ENCODE measurements around the gene SULT2B1.
A peak's percentile ranks its signal among the peaks of the same experiment; 100 is the strongest.

The SULT2B1 gene

DNA sequence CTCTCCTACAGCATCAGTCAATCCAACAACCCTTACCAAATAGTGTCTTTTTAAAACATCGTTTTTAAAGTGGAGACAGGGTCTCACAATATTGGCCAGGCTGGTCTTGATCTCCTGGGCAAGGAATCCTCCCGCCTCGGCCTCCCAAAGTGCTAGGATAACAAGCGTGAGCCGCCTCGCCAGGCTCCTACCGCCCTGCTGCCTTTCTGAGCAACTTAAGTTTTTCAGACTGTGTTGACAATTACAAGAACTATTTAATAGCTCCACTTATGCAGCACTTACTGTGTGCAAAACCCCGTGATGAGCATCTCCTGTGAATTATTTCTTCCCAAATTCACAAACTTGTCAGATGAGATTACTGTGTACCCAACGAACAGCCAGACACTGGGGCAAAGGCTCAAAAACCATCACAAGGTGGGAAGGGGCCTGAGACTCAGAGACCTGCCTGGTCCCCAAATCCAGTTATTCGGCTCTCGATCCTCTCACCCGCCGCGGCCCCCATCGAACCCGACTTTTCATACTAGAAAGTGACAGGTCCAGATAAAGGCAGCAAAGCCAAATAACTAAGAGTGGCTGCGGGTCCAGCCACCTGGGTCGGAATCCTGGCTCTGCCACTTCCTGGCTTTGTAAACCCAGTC lies 66.4 kb downstream of the SULT2B1 start:
- DNase-seq (ENCODE audit: low read depth in 2 of 2): no peak
- TF ChIP-seq, protein P1, sequence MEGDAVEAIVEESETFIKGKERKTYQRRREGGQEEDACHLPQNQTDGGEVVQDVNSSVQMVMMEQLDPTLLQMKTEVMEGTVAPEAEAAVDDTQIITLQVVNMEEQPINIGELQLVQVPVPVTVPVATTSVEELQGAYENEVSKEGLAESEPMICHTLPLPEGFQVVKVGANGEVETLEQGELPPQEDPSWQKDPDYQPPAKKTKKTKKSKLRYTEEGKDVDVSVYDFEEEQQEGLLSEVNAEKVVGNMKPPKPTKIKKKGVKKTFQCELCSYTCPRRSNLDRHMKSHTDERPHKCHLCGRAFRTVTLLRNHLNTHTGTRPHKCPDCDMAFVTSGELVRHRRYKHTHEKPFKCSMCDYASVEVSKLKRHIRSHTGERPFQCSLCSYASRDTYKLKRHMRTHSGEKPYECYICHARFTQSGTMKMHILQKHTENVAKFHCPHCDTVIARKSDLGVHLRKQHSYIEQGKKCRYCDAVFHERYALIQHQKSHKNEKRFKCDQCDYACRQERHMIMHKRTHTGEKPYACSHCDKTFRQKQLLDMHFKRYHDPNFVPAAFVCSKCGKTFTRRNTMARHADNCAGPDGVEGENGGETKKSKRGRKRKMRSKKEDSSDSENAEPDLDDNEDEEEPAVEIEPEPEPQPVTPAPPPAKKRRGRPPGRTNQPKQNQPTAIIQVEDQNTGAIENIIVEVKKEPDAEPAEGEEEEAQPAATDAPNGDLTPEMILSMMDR (IDR thresholded peaks at IDR 0.05; ENCODE audit: low read depth, low read length): no peak
- peak overlapping the region; percentile 66 to 69 for H3K4me3 ChIP-seq (replicated peaks in 1 of 2; ENCODE audit: low read depth in 2 of 2, low read length in 2 of 2)

DNA sequence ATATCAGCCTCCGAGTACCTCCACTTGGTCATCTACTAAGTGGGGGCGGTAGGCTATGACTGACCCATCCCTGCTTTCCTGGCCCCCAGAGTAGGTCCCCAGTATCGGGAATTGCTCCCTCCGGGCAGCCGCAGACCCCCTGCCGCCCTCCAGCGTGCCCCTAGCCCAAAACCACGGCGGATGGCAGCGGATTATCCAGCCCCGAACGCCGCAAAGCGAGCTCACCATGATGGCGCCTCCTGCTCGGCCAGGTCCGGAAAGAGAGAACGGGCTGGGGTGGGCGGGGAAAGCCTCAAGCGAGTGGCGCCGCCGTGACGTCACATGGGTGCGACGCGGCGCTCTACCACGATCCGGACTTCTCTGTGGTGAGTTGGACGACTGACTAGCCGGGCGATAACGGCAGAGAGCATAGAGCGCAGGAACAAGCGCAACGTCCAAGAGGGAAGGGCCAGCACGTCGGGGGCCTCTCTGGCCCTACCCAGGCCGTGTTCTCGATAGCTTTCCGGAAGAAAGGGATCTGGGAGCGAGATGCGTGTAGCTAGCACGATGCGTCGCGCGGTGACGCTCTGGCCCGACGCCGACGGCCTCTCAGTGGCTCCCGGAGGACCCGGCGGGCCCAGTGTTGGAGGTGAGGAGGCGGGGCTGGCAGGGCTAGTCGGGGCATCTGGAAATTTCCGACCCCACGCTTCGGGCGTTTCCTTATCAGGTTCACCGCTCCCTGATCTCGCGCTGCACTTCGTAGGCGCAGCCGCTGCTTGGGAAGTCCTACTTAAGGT lies 67.1 kb downstream of the SULT2B1 start, which contains the start of the genes RPL18 and SPHK2:
TSS of gene RPL18 (minus strand) at position 263 of the 776 bp plus-strand sequence. CDS start at position 228, 35 bp downstream.
TSS of gene SPHK2 (plus strand) at position 591 of the 776 bp plus-strand sequence. CDS start 1,009 bp downstream, outside the sequence.
- TF ChIP-seq, protein P1 (IDR thresholded peaks at IDR 0.05; ENCODE audit: low read depth, low read length): no peak
- peak; percentile 100 for DNase-seq (ENCODE audit: low read depth in 2 of 2)

DNA sequence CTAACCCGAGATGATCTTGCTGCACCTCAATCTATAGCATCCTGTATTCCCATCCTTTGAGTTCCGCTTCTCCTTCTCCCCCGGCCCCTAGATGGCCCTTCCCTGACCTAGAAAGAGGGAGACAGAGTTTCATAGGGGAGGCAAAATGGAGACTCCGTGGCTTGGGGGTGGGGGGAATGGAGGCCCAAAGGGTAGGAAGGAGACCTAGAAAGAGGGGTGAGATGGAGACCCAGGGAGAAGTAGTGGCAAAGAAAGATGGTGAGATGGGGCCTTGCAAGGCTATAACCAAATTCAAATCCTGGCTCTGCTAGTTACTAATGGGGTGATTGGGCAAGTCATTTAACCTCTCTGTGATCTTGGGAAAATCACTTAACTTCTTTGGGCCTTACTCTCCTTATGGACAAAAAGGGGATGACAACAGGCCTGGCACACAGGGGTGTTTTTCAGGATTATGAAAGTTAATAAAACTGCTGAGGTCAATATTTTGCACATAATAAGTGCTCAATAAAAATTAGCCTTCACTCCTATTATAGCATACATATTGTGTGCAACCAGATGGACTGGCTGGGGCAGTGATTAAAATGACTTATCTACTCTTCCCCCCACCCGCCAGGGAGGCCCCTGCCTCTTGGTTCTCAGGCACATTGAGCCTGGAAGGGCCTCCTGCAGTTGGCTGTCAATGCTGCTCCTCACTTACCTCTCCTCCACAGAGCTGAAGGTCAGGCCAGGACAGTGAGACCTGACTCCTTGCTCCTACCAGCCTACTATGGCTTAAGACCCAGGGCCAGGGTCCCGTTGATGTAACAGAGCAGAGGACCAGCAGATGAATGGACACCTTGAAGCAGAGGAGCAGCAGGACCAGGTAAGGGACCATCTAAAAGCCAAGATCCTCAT lies 68.0 kb downstream of the SULT2B1 start:
- peak overlapping the region; percentile 53 to 66 for H3K4me3 ChIP-seq (replicated peaks in 1 of 2; ENCODE audit: low read depth in 2 of 2, low read length in 2 of 2)
- TF ChIP-seq, protein P1 (IDR thresholded peaks at IDR 0.05; ENCODE audit: low read depth, low read length): no peak
- peak in 1 of 2 donors; percentile 52 for DNase-seq (ENCODE audit: low read depth in 2 of 2)

More for the DNA sequence above, 67.1 kb downstream of the SULT2B1 start, which contains the start of the genes RPL18 and SPHK2:
- peak within 1 kb of the TSS; percentile 66 to 69 for H3K4me3 ChIP-seq (replicated peaks in 1 of 2; ENCODE audit: low read depth in 2 of 2, low read length in 2 of 2)

DNA sequence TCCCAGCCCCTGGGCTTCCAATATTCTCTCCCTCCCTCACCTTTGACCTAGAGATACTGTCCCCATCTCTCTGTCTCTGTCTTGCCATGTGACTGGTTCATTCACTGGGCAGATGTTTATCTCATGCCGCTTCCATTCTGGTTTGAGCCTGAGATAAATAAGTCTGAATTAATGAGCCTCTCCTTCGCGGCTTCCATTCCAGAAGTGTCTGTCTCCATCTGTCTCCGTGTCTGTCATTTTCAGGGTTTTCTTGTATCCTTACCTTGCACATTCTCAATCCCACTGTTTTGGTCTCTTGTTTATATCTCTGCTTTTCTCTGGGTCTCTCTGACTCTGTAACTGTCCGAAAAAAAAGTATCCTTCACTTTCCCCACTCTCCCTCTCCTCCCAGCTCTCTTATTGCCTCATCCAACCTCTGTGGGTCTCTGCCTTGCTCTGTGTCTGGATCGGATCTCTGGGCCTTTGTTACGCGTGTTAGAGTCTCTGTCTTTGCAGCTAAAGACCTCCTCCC lies 71.6 kb downstream of the SULT2B1 start:
- H3K4me3 ChIP-seq (replicated peaks in 1 of 2; ENCODE audit: low read depth in 2 of 2, low read length in 2 of 2): peak overlapping the region; percentile 9 to 41
- TF ChIP-seq, protein P1 (IDR thresholded peaks at IDR 0.05; ENCODE audit: low read depth, low read length): no peak
- DNase-seq (ENCODE audit: low read depth in 2 of 2): no peak

DNA sequence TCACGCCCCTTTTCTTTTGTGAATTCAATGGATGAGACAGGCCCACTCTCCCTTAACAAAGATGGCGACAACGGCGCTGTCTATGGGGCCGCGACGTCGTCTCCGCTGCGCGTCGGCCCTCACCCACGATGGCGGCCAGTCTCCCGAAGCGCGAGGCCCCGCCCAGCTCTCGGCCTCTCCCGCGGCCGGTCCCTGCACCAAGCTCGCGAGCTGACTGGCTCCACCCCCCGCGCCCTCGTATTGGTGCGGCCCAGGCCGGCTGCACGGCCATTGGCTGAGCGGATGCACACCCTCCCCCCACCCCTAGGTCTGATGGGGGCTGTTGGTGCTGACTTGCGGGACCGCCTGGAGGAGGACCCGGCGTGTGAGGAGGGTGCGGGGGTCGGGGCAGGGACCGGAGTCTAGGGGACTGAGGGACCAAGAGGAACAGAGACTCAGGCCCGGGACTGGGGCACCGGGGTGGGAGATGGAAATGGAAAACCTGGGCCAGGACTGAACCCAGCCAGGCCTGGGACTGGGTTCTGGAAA lies 72.2 kb downstream of the SULT2B1 start:
- H3K4me3 ChIP-seq (replicated peaks in 1 of 2; ENCODE audit: low read depth in 2 of 2, low read length in 2 of 2): peak overlapping the region; percentile 44 to 56
- DNase-seq (ENCODE audit: low read depth in 2 of 2): peak; percentile 97 to 99
- TF ChIP-seq, protein P1 (IDR thresholded peaks at IDR 0.05; ENCODE audit: low read depth, low read length): no peak
